Liver (tissue), 8 donors: Measurements from ENCODE around the gene LOC128125822.

Experiments used
- DNase-seq: peaks from one replicate; pipeline ENCODE4 v3.0.0-alpha.2; 2017; ENCODE audit warnings: low spot score
- H3K27ac ChIP-seq, 2 donors: one replicate each; pipeline ENCODE4 v1.7.0; 2013; ENCODE audit warnings: inconsistent platforms in 2 of 2, low read length in 2 of 2, control low read depth in 1 of 2, low read depth in 1 of 2, mild to moderate bottlenecking in 1 of 2
- H3K27me3 ChIP-seq, 4 donors: one replicate each; pipeline versions ENCODE4 v1.6.1 to v1.7.0; 2013; ENCODE audit warnings: low read length in 3 of 4, inconsistent platforms in 1 of 4, mild to moderate bottlenecking in 1 of 4, moderate library complexity in 1 of 4; ENCODE audit not compliant: control insufficient read depth in 4 of 4, insufficient read depth in 4 of 4
- H3K36me3 ChIP-seq, 4 donors: one replicate each; pipeline versions ENCODE4 v1.6.1 to v1.7.0; 2013; ENCODE audit warnings: low read length in 3 of 4, mild to moderate bottlenecking in 3 of 4, low read depth in 1 of 4, moderate library complexity in 1 of 4; ENCODE audit not compliant: control insufficient read depth in 4 of 4, insufficient read depth in 3 of 4
- H3K4me1 ChIP-seq, 4 donors: one replicate each; pipeline versions ENCODE4 v1.6.1 to v1.7.0; 2013; ENCODE audit warnings: low read length in 3 of 4, mild to moderate bottlenecking in 3 of 4, moderate library complexity in 1 of 4; ENCODE audit not compliant: control insufficient read depth in 4 of 4, insufficient read depth in 4 of 4
- H3K4me3 ChIP-seq, 3 donors: one replicate each; pipeline versions ENCODE4 v1.6.1 to v1.7.0; 2013; ENCODE audit warnings: low read length in 3 of 3, control low read depth in 1 of 3, low read depth in 1 of 3, mild to moderate bottlenecking in 1 of 3
- H3K9ac ChIP-seq, 2 donors: one replicate each; pipeline ENCODE4 v1.7.0; 2013; ENCODE audit warnings: low read length in 2 of 2, mild to moderate bottlenecking in 2 of 2, moderate library complexity in 2 of 2, control low read depth in 1 of 2, low read depth in 1 of 2
- H3K9me3 ChIP-seq, 4 donors: one replicate each; pipeline versions ENCODE4 v1.6.1 to v1.7.0; 2013; ENCODE audit warnings: low read length in 3 of 4; ENCODE audit not compliant: control insufficient read depth in 4 of 4
- ATF3 ChIP-seq: IDR thresholded peaks from 2 replicates; pipeline ENCODE4 v1.6.1; 2016; ENCODE audit warnings: antibody characterized with exemption
- CTCF ChIP-seq: fragments of 150-350 bp; IDR thresholded peaks from 2 replicates; pipeline ENCODE4 v1.5.1; 2017; ENCODE audit warnings: improper control_type of control experiment, low read depth, low read length; ENCODE audit not compliant: missing input control
- EGR1 ChIP-seq, 2 donors: IDR thresholded peaks; 2 replicates each; pipeline ENCODE4 v1.6.1; 2016 to 2018; ENCODE audit warnings: antibody characterized with exemption in 2 of 2, low read depth in 2 of 2
- FOXA1 ChIP-seq: IDR thresholded peaks from 2 replicates; pipeline ENCODE4 v1.6.1; 2016; ENCODE audit warnings: antibody characterized with exemption
- FOXA2 ChIP-seq: IDR thresholded peaks from 2 replicates; pipeline ENCODE4 v1.6.1; 2016; ENCODE audit warnings: antibody characterized with exemption
- GABPA ChIP-seq, 2 donors: IDR thresholded peaks in 1 of 2; conservative IDR thresholded peaks in 1 of 2; 2 replicates each; pipeline ENCODE4 v1.6.1; 2016; ENCODE audit warnings: antibody characterized with exemption in 2 of 2, mild to moderate bottlenecking in 1 of 2, moderate library complexity in 1 of 2
- HNF4A ChIP-seq, 2 donors: conservative IDR thresholded peaks; 2 replicates each; pipeline ENCODE4 v1.6.1; 2016; ENCODE audit warnings: antibody characterized with exemption in 2 of 2, mild to moderate bottlenecking in 2 of 2
- HNF4G ChIP-seq: IDR thresholded peaks from 2 replicates; pipeline ENCODE4 v1.6.1; 2016; ENCODE audit warnings: antibody characterized with exemption
- JUND ChIP-seq, 2 donors: IDR thresholded peaks; 2 replicates each; pipeline ENCODE4 v1.6.1; 2016; ENCODE audit warnings: antibody characterized with exemption in 2 of 2
- MAX ChIP-seq: IDR thresholded peaks from 2 replicates; pipeline ENCODE4 v1.6.1; 2016; ENCODE audit warnings: antibody characterized with exemption
- NR2F2 ChIP-seq: IDR thresholded peaks from 2 replicates; pipeline ENCODE4 v1.6.1; 2016; ENCODE audit warnings: antibody characterized with exemption
- RAD21 ChIP-seq, 2 donors: IDR thresholded peaks; 2 replicates each; pipeline ENCODE4 v1.6.1; 2016; ENCODE audit warnings: antibody characterized with exemption in 2 of 2, mild to moderate bottlenecking in 2 of 2
- REST ChIP-seq: IDR thresholded peaks from 2 replicates; pipeline ENCODE4 v1.6.1; 2016; ENCODE audit warnings: antibody characterized with exemption, mild to moderate bottlenecking
- RXRA ChIP-seq, 2 donors: IDR thresholded peaks; 2 replicates each; pipeline ENCODE4 v1.6.1; 2017 to 2018; ENCODE audit warnings: antibody characterized with exemption in 2 of 2, mild to moderate bottlenecking in 1 of 2
- SP1 ChIP-seq: IDR thresholded peaks from 2 replicates; pipeline ENCODE4 v1.6.1; 2018; ENCODE audit warnings: antibody characterized with exemption, mild to moderate bottlenecking
- TAF1 ChIP-seq: conservative IDR thresholded peaks from 2 replicates; pipeline ENCODE4 v1.6.1; 2016; ENCODE audit warnings: antibody characterized with exemption, mild to moderate bottlenecking
- YY1 ChIP-seq: IDR thresholded peaks from 2 replicates; pipeline ENCODE4 v1.6.1; 2016; ENCODE audit warnings: antibody characterized with exemption, mild to moderate bottlenecking
- ZBTB33 ChIP-seq: IDR thresholded peaks from 2 replicates; pipeline ENCODE4 v1.6.1; 2016; ENCODE audit warnings: antibody characterized with exemption
- WGBS: extraction: QIAGEN DNeasy Blood & Tissue Kit; methylation state at CpG from one replicate; pipeline ENCODE4 v1.1.7; 2013; 5-methylcytosine and 5-hydroxymethylcytosine counted together
- donor health status: healthy.
- donor health status: healthy.
- donor health status: healthy.
- donor health status: healthy.
- donor health status: healthy.

Gene LOC128125822

GRCh38 chr6:63565058-63565726 is 7.1 kb upstream of the LOC128125822 start:
- Histone ChIP-seq H3K9ac (peak overlapping the region; percentile 95 to 100), H3K9me3 (no peaks in the 10 kb centered on the region), H3K4me1 (peaks cover 4 to 31% (median 11%) of the 10 kb centered on the region in 4 donors), H3K36me3 (peaks cover 0 to 1% (median 0%) of the 10 kb centered on the region in 4 donors), H3K4me3 (peak overlapping the region in 2 of 3 donors; percentile 79 to 81), H3K27me3 (no peaks in the 10 kb centered on the region), H3K27ac (peak overlapping the region; percentile 90 to 96)
- DNase-seq, result no peak
- 38% methylated on average over 4 of the region's 4 CpGs for WGBS
- TF ChIP-seq YY1 (peak; percentile 56), NR2F2 (peak; percentile 52), HNF4G (peak; percentile 99), TAF1 (peak; percentile 90), FOXA1 (peak; percentile 10), GABPA (IDR thresholded peaks at IDR 0.05 in 1 of 2, conservative IDR thresholded peaks at IDR 0.05 in 1 of 2) (no peak), ATF3 (peak; percentile 67), ZBTB33 (peak; percentile 38), JUND (IDR thresholded peaks at IDR 0.05) (peak; percentile 78 to 87), FOXA2 (peak; percentile 52), HNF4A (conservative IDR thresholded peaks at IDR 0.05) (peak; percentile 100), EGR1 (IDR thresholded peaks at IDR 0.05; ENCODE audit: low read depth in 2 of 2) (peak in 1 of 2 donors; percentile 19), RXRA (IDR thresholded peaks at IDR 0.05) (peak; percentile 65 to 73), MAX (no peak), CTCF (no peak), SP1 (peak; percentile 92), RAD21 (IDR thresholded peaks at IDR 0.05) (peak; percentile 48 to 56), REST (no peak)
